T1000 (cell line): Measurements from ENCODE around the gene PAXIP1.

ENCODE experiments used
- DNase-seq: peaks from one replicate; lab custom pipeline; 2025; ENCODE audit warnings: mixed read lengths; lab: John Stamatoyannopoulos, UW

Gene PAXIP1

GRCh38 chr7:154912871-154913637 lies 89.9 kb downstream of the PAXIP1 start:
- DNase-seq, result no peak

DNA sequence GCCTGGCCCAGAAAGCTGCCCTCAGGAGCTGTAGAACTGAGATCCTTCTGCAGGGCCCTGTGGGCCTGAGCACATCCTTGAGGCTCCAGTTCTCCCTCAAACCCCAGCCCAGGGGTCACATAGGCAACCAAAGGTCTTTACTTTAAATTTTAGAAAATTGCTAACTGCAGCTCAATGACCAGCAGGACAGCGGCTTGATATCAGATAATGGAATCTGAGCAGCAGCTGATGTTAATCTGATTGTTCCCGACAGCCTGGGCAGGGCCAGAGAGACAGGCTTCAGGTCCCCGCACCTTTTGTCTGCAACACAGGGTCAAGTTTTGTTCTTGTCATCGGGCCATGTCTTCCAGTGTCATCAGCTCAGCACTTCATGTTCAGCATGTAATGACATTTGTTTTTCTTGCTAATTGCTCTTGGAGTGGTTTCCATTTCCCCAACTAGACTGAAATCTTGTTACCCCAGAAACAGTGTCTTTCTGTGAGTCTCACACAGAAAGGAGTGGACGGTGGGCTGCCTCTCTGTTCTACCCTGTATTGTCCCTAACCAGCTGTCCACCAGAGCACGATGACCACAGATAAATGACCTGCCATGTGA lies 91.0 kb downstream of the PAXIP1 start:
- DNase-seq, result no peak

DNA sequence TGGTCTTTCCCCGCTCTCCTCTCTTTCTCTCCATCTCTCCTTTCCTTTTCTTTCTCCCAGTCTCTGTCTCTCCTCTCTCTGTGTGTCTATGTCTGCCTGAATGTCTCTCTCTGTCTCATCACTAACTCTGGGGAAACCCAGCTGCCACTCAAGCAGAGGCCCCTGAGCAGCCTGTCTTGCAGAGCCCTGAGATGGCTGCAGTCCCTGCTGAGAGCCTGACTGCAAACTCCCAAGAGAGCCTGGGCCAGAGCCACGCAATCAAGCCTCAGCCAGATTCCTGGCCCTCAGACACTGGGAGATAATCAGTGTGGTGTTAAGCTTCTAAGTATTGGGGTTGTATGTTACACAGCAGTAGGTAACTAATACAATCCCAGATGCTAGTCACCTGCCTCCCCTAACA lies 91.5 kb downstream of the PAXIP1 start:
- DNase-seq, result no peak

DNA sequence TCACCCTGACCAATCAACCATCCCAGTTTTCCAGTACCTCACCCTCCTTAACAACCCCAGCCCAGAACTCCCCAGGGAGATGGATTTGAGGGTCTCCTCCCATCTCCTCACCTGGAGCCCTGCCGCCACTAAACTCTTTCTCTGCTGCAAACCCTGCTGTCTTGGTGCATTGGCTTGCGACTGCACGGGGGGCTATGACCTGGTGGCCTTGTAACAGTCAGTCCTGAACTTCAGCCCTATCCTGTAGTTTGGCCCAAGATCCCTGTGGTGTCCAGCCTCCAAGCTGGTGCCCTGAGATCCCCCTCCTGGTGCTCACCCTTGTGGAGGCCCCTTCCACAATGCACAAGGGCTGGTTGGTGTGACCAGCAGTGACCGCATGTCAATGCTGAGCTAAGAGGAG lies 91.9 kb downstream of the PAXIP1 start:
- DNase-seq, result no peak

DNA sequence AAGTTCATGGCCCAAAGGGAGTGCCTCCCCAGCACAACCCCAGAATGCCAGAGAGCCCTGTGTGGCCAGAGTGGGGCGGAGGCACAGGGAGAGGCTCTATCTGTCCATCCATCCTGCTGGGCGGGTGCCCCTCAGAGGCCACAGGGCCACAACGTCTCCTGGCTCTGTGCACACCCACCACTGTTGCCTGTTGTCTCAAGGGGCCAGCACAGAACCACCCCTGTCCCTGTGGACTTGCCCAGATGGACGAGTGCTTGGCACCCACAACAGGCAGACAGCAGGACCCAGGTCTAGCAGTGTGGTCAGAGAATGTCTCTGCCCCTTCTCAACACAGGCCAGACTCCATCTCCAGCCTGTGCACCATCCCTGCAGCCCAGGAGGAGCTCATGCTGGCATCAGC lies 92.8 kb downstream of the PAXIP1 start:
- DNase-seq, result no peak

DNA sequence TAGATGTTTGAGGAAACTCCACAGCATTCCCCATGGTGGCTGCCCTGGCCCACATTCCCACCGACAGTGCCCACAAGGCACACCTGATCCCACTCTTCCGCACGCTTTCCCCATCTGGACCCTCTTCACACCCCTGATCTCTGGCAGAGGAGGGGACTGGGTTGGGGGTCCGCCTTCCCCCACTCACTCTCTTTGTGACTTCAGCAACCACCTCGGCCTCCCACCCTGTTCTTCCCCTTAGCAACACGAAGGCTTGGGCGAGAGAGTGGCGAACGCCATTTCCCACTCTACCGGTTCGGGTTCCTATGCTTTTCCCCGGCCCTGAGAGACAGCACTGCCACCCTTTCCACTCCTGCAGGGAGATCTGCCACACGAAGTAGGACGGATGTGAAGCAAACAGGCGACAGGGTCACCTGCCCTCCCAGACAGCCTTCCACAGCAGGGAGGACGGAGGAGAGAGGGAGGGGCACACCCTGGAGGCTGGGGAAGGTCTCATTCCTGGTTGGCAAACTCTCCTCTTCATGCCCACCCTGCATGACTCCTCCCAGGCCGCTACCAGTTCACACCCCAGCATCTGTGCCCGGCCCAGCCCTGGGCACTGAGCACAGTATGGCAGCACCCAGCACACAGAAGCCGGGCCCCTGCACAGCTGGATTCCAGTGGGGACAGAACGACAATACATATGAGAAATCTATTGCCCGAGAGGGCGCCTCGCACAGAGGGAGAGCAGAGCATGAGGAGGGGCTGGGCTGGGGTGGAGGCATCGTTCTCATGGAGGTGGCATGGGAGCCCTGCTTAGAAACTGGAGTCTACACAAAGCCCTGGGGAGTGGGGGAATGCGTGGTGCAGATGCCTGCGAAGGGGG lies 93.5 kb downstream of the PAXIP1 start:
- no peak for DNase-seq

- DNase-seq, result no peak
Observed at GRCh38 chr7:154907651-154908620, 95.0 kb downstream of the PAXIP1 start.

GRCh38 chr7:154906736-154907355 lies 96.1 kb downstream of the PAXIP1 start:
- DNase-seq, result no peak

- DNase-seq, result no peak
Observed at GRCh38 chr7:154906201-154906600, 96.7 kb downstream of the PAXIP1 start.

DNA sequence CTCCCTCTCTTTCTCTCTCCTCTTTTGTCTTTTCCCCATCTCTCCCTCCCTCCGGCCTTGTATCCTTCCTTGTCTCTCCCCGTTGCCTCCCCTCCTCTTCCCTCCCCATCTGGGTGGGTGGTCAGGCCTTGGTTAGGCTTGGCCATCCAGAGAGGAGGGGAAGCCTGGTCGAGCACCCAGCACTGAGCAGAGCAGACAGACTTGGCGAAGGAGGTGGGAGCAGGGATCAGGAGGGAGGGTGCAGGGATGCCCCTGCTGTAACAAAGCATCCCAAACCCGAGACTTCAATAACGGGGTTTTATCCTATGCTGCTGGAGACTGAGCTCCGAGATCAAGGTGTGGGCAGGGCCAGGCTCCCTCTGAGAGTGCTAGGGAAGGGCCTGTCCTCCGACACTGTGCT lies 97.3 kb downstream of the PAXIP1 start:
- no peak for DNase-seq

- no peak for DNase-seq
Observed at GRCh38 chr7:154905146-154905545, 97.8 kb downstream of the PAXIP1 start.

DNA sequence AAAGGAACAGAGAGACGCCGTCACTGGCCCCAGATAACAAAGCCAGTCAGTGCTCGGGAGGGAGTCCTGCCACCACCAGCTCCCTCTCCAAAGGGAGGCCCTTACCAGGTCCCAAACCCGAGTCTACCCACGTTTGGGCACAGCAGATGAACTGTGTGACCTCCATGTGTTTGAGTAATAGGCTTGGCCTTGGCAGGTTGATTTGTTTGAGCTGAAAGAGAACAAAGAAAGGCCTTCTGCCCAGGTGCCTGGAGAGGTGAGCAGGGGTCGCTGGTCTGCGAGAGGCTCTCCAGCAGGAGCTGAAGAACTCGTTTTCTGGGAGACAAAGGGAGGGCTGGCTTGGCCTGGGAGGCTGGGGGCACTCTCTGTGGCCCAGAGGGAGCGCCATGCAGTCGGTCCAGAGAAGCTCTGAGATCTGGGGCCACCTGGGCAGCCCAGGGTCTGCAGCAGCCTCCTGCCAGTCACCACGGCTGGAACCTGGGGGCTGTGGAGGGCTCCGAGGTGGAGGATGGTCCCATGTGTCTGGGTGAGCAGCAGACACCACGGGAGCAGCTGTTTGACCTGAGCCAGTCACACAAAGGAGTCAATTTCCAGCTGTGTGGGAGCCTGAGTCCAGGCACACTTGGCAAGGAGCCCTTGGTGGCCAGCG lies 99.7 kb downstream of the PAXIP1 start:
- no peak for DNase-seq

DNA sequence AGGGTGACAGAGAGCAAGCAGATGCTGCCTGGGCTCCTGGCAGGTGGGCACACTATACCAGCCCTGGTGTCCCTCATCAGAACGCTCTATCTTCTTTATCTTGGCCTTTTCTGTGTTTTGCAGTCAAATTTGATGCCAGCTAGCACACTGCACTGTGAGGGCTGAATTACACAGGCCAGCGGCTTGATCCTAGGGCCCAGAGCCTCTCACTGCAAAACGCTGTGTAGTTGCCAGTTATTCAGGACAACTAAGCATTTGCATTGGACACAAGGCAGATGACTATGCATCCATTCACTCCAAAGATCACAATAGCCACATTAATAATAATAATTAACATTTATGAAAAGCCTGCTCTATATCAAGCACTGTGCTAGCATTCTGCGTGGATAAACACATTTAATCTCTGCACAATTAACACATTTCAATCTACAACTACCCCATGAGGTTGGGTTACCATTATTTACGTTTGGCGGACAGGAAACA lies 100.3 kb downstream of the PAXIP1 start:
- DNase-seq, result no peak

DNA sequence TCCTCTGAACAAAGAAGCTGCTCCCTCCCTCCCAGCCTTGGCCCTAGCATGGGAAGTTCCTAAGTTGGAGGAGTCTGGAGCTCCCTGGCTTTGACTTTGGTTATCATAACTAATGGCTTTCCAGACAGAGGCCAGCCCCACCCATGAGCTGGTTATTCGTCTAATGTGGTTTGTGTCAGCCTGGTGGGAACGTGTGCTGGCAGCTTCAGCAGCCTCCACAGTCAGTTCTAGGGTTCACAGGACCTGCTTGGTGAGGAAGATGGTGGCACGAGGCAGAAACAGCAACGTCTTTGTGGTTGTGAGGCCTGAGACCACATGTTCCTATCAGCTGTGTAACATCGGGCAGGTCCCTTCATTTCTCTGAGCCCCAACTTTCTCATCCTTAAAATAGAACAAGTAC lies 103.1 kb downstream of the PAXIP1 start:
- DNase-seq, result no peak

GRCh38 chr7:154898973-154899855 lies 103.7 kb downstream of the PAXIP1 start:
- no peak for DNase-seq

DNA sequence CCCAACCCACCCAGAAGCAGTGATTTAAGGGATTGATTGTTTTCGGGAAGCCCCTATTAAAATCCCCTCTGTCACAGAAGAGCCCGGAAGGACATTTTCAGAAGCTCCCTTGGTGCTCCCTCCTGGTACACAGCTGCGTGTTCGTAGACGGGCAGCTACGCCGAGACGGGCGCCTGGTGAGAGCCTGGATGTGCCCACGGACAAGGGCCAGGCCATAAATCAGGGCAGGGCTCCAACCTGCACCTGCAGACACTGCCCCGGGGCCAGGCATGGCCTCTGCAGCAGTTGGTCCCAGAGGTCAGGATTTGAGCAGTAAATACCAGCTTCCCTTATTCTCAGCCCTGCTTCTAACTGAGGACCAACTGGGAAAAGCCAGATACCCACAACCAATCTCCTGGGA lies 106.8 kb downstream of the PAXIP1 start:
- no peak for DNase-seq
